Loucy (cell line): ENCODE measurements around the gene VPS25.
"Not testable (repeated sequence)": the region's sequence is repeated elsewhere in the genome, so short reads cannot be mapped to it uniquely, and the experiment has no call there.

ENCODE experiments used
- H2AFZ ChIP-seq: fragments of 200-600 bp; sonication (generic); 2 replicates; pipeline ENCODE4 v1.6.0; 2016; ENCODE audit warnings: antibody characterized with exemption, mild to moderate bottlenecking, low read length, moderate library complexity
- H3F3A ChIP-seq: fragments of 200-600 bp; 2 replicates; pipeline ENCODE4 v1.6.0; 2016; ENCODE audit warnings: antibody characterized with exemption, low read depth, mild to moderate bottlenecking
- H3K27me3 ChIP-seq: fragments of 200-600 bp; sonication (generic); 2 replicates; pipeline ENCODE4 v1.6.1; 2014; ENCODE audit warnings: low read length, mild to moderate bottlenecking; ENCODE audit not compliant: insufficient read depth, poor library complexity, severe bottlenecking
- H3K36me3 ChIP-seq: fragments of 200-600 bp; sonication (generic); 2 replicates; pipeline ENCODE4 v1.6.1; 2016; ENCODE audit warnings: low read length; ENCODE audit not compliant: insufficient read depth
- H3K4me1 ChIP-seq: fragments of 200-600 bp; sonication (generic); 2 replicates; pipeline ENCODE4 v1.5.1; 2014; ENCODE audit warnings: low read length, mild to moderate bottlenecking; ENCODE audit not compliant: insufficient read depth, poor library complexity, severe bottlenecking
- H3K4me2 ChIP-seq: fragments of 200-600 bp; sonication (generic); 2 replicates; pipeline ENCODE4 v1.6.0; 2014; ENCODE audit warnings: antibody characterized with exemption, low read length, low read depth, mild to moderate bottlenecking; ENCODE audit not compliant: poor library complexity, severe bottlenecking
- H3K4me3 ChIP-seq: fragments of 200-600 bp; sonication (generic); 2 replicates; pipeline ENCODE4 v1.5.1; 2014; ENCODE audit warnings: low read length, mild to moderate bottlenecking, mixed read lengths; ENCODE audit not compliant: poor library complexity, severe bottlenecking
- H3K79me2 ChIP-seq: fragments of 200-600 bp; sonication (generic); 2 replicates; pipeline ENCODE4 v1.6.1; 2014; ENCODE audit warnings: low read length; ENCODE audit not compliant: insufficient read depth
- H3K9ac ChIP-seq: fragments of 200-600 bp; sonication (generic); 2 replicates; pipeline ENCODE4 v1.6.0; 2014; ENCODE audit warnings: mild to moderate bottlenecking, low read depth, low read length, moderate library complexity; ENCODE audit not compliant: poor library complexity, severe bottlenecking
- H3K9me2 ChIP-seq: fragments of 200-600 bp; sonication (generic); replicated peaks from 2 replicates; pipeline ENCODE4 v1.6.1; 2016; ENCODE audit warnings: low read depth, low read length, mixed read lengths
- H3K9me3 ChIP-seq: fragments of 200-600 bp; sonication (generic); 2 replicates; pipeline ENCODE4 v1.6.1; 2014; ENCODE audit warnings: mild to moderate bottlenecking, antibody characterized with exemption, low read length, low read depth; ENCODE audit not compliant: insufficient read depth
- H4K20me1 ChIP-seq: fragments of 200-600 bp; sonication (generic); 2 replicates; pipeline ENCODE4 v1.6.0; 2014; ENCODE audit warnings: antibody characterized with exemption, low read length, mild to moderate bottlenecking; ENCODE audit not compliant: insufficient read depth, poor library complexity, severe bottlenecking
- CTCF ChIP-seq: fragments of 200-600 bp; sonication (generic); conservative IDR thresholded peaks from 2 replicates; pipeline ENCODE4 v1.5.1; 2014; ENCODE audit warnings: mild to moderate bottlenecking, antibody characterized with exemption, low read length
- EZH2phosphoT487 ChIP-seq: fragments of 200-600 bp; IDR thresholded peaks from 2 replicates; pipeline ENCODE4 v1.6.1; 2018; ENCODE audit warnings: antibody characterized with exemption, mild to moderate bottlenecking, moderate library complexity, borderline replicate concordance

The VPS25 gene

GRCh38 chr17:42740699-42741098, 32.5 kb upstream of the VPS25 start:
- peaks cover 37% of the 10 kb centered on the region for H3K79me2 ChIP-seq

GRCh38 chr17:42742916-42743315, 30.3 kb upstream of the VPS25 start:
- H3K9ac ChIP-seq, result peak overlapping the region; percentile 81
- H3K4me1 ChIP-seq, result peaks cover 18% of the 10 kb centered on the region
- not testable (repeated sequence) for H3K9me3 ChIP-seq, H3K4me3 ChIP-seq, H4K20me1 ChIP-seq, H3F3A ChIP-seq, H3K36me3 ChIP-seq, H3K9me2 ChIP-seq, H2AFZ ChIP-seq, H3K27me3 ChIP-seq
- peaks cover 37% of the 10 kb centered on the region for H3K79me2 ChIP-seq
- peak overlapping the region; percentile 94 for H3K4me2 ChIP-seq

More at GRCh38 chr17:42740699-42741098, 32.5 kb upstream of the VPS25 start:
- Histone ChIP-seq H3K4me3 (no peak overlapping the region), H3K27me3 (no peaks in the 10 kb centered on the region), H3K4me2 (no peak overlapping the region), H2AFZ (no peak overlapping the region), H3K9me2 (no peaks in the 10 kb centered on the region), H3K4me1 (peaks cover 18% of the 10 kb centered on the region), H3K9me3 (no peaks in the 10 kb centered on the region), H4K20me1 (no peaks in the 10 kb centered on the region), H3K36me3 (no peaks in the 10 kb centered on the region), H3F3A (no peaks in the 10 kb centered on the region), H3K9ac (no peak overlapping the region)
- TF ChIP-seq EZH2phosphoT487 (no peak), CTCF (no peak)

GRCh38 chr17:42743595-42744282, 29.5 kb upstream of the VPS25 start:
- Histone ChIP-seq H3F3A (no peaks in the 10 kb centered on the region), H3K9me2 (no peaks in the 10 kb centered on the region), H3K9ac (peak overlapping the region; percentile 81), H3K79me2 (peaks cover 37% of the 10 kb centered on the region), H3K4me3 (peak overlapping the region; percentile 82), H3K36me3 (no peaks in the 10 kb centered on the region), H3K27me3 (no peaks in the 10 kb centered on the region), H3K9me3 (no peaks in the 10 kb centered on the region), H3K4me2 (peak overlapping the region; percentile 94), H3K4me1 (peaks cover 18% of the 10 kb centered on the region), H2AFZ (peak overlapping the region; percentile 92), H4K20me1 (no peaks in the 10 kb centered on the region)
- TF ChIP-seq EZH2phosphoT487 (no peak), CTCF (peak; percentile 28; the same call in 1 of the 2 replicates)

GRCh38 chr17:42744283-42744805, 28.9 kb upstream of the VPS25 start:
- H2AFZ ChIP-seq, result peak overlapping the region; percentile 92
- no peaks in the 10 kb centered on the region for H3F3A ChIP-seq
- no peaks in the 10 kb centered on the region for H3K36me3 ChIP-seq
- H3K4me2 ChIP-seq, result peak overlapping the region; percentile 94
- H3K27me3 ChIP-seq, result no peaks in the 10 kb centered on the region
- no peaks in the 10 kb centered on the region for H3K9me3 ChIP-seq
- H3K9ac ChIP-seq, result peak overlapping the region; percentile 81
- no peaks in the 10 kb centered on the region for H3K9me2 ChIP-seq
- H3K4me1 ChIP-seq, result peaks cover 18% of the 10 kb centered on the region
- peak overlapping the region; percentile 82 for H3K4me3 ChIP-seq
- H3K79me2 ChIP-seq, result peaks cover 37% of the 10 kb centered on the region
- TF ChIP-seq EZH2phosphoT487 (no peak), CTCF (no peak)
- no peaks in the 10 kb centered on the region for H4K20me1 ChIP-seq
